Progenitor cell of endocrine pancreas (in vitro differentiated cells): ENCODE measurements around the gene ASS1. TPM values are rescaled to one million over a fixed set of nuclear protein-coding genes. Genes with fewer than 3 reads are reported as not detected.
A peak's percentile ranks its signal among the peaks of the same experiment; 100 is the strongest.

Experiments
- DNase-seq: peaks from one replicate; pipeline ENCODE4 v3.0.0; 2021; ENCODE audit warnings: low spot score; ENCODE audit not compliant: unreplicated experiment
- H3K27ac Mint-ChIP-seq: 2 replicates; pipeline ENCODE4 v1.8.0; 2021; ENCODE audit warnings: mild to moderate bottlenecking, moderate library complexity, mixed read lengths
- H3K27me3 Mint-ChIP-seq: 2 replicates; pipeline ENCODE4 v1.8.0; 2021; ENCODE audit warnings: mixed read lengths
- H3K36me3 Mint-ChIP-seq: 2 replicates; pipeline ENCODE4 v1.8.0; 2022; ENCODE audit warnings: mixed read lengths; ENCODE audit not compliant: insufficient read depth
- H3K4me1 Mint-ChIP-seq: 2 replicates; pipeline ENCODE4 v1.8.0; 2021; ENCODE audit warnings: low read depth, mixed read lengths
- H3K4me3 Mint-ChIP-seq: 2 replicates; pipeline ENCODE4 v1.8.0; 2021; ENCODE audit warnings: low read depth, mild to moderate bottlenecking, moderate library complexity, mixed read lengths
- H3K9me3 Mint-ChIP-seq: 2 replicates; pipeline ENCODE4 v1.8.0; 2021; ENCODE audit warnings: low read depth, mixed read lengths
- total RNA-seq: library from RNA; stranded (reverse); gene quantifications from 2 replicates; pipeline ENCODE4 v1.2.1, GENCODE V29; 2021
- TF ChIP-seq, protein P1 (sequence below): fragments of 200-600 bp; sonication (generic); IDR thresholded peaks from one replicate; pipeline ENCODE4 v1.5.0; 2021; ENCODE audit warnings: antibody characterized with exemption, mild to moderate bottlenecking; ENCODE audit not compliant: unreplicated experiment

ASS1 gene
- total RNA-seq, 1 donor from 2014 or later = 6.5 TPM

DNA sequence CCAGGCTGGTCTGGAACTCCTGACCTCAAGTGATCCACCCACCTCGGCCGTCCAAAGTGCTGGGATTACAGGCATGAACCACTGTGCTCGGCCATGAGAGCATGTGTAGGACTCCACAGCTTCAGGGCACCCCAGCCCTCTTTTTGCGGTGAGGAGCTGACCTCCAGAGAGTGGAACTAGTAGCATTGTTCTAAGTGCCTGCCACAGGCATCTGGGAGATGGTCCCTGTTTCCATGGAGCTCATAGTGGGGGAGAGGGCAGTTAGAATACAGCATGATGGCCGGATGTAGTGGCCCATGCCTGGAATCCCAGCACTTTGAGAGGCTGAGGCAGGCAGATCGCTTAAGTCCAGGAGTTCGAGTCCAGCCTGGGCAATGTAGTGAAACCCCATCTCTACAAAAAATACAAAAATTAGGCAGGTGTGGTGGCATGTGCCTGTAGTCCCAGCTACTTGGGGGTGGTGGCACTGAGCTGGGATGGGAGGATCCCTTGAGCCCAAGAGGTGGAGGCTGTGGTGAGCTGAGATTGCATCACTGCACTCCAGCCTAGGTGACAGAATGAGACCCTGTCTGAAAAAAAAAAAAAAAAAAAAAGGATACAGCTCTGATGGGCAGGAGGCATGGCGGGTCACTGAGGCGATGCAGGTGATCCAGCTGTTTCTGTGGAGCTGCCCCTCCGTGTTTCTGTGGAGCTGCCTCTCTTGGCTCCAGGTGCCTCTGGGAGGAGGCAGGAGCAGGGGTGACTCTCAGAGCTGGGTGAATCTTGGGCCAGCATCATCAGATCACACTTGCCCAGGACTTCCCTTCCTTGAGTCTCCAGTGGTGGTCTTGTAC, 4.2 kb downstream of the ASS1 start:
- H3K4me1 Mint-ChIP-seq = peaks cover 1% of the 10 kb centered on the region
- H3K9me3 Mint-ChIP-seq = no peaks in the 10 kb centered on the region
- H3K27ac Mint-ChIP-seq = no peak overlapping the region
- no peak overlapping the region for H3K4me3 Mint-ChIP-seq
- TF ChIP-seq, protein P1, sequence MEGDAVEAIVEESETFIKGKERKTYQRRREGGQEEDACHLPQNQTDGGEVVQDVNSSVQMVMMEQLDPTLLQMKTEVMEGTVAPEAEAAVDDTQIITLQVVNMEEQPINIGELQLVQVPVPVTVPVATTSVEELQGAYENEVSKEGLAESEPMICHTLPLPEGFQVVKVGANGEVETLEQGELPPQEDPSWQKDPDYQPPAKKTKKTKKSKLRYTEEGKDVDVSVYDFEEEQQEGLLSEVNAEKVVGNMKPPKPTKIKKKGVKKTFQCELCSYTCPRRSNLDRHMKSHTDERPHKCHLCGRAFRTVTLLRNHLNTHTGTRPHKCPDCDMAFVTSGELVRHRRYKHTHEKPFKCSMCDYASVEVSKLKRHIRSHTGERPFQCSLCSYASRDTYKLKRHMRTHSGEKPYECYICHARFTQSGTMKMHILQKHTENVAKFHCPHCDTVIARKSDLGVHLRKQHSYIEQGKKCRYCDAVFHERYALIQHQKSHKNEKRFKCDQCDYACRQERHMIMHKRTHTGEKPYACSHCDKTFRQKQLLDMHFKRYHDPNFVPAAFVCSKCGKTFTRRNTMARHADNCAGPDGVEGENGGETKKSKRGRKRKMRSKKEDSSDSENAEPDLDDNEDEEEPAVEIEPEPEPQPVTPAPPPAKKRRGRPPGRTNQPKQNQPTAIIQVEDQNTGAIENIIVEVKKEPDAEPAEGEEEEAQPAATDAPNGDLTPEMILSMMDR = no peak
- H3K36me3 Mint-ChIP-seq = no peaks in the 10 kb centered on the region
- H3K27me3 Mint-ChIP-seq = peaks cover 29% of the 10 kb centered on the region
- no peak for DNase-seq

DNA sequence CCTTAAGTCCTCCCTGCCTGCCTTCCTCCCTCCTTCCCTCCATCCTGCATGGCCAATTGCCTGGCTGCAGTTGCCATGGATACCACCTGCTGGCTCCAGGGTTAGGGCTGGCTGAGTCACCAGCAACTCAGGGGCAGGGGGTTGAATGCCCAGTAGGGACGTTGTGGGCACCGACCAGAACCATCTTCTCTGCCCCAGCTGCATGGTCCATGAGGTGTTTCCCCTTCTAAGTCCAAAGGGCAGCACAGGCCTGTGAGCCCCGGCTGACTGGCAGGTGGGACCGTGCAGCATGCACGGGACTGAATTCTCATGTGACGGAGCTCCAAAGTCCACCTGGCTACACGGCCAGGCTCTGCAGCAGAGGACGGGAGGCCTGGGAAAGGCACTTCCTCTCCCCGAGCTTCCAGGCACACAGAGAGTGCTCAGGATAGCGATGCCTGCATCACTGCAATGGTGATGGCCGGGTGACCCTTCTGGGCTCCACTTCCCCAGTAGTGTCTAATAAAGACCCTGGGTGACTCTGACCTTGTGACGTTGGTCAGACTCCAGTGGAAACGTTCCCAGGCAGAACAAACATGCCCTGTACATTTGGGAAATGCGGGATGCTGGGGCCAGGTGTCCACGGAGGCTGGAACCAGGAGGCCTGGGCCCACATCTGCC, 5.7 kb downstream of the ASS1 start:
- H3K4me3 Mint-ChIP-seq = no peak overlapping the region
- TF ChIP-seq, protein P1 = no peak
- no peak for DNase-seq
- no peaks in the 10 kb centered on the region for H3K36me3 Mint-ChIP-seq
- H3K9me3 Mint-ChIP-seq = no peaks in the 10 kb centered on the region
- peaks cover 28% of the 10 kb centered on the region for H3K27me3 Mint-ChIP-seq
- H3K27ac Mint-ChIP-seq = peak overlapping the region; percentile 7
- peaks cover 1% of the 10 kb centered on the region for H3K4me1 Mint-ChIP-seq

DNA sequence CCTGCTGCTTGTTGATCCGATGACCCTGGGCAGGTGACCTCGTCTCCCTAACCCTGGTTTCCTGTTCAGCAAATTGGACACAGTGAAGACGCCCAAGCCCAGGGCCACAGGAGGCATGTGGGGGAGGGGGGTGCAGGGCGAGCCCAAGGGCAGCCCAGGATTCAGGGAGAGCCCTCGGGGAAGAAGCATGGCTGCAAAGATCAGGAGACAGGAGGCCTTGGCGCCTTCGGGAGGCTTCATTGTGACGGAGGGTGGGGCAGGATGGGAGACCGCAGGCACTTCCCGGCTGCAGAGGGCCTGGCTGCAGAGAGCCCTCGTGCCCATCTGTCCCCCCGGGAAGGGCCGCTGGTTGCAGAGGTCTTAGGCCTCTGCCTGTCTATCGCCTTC, 6.2 kb downstream of the ASS1 start:
- Mint-ChIP-seq H3K27me3 (peaks cover 22% of the 10 kb centered on the region), H3K9me3 (no peaks in the 10 kb centered on the region), H3K27ac (no peak overlapping the region), H3K36me3 (no peaks in the 10 kb centered on the region), H3K4me1 (peaks cover 1% of the 10 kb centered on the region), H3K4me3 (no peak overlapping the region)
- TF ChIP-seq, protein P1 = no peak
- DNase-seq = no peak

DNA sequence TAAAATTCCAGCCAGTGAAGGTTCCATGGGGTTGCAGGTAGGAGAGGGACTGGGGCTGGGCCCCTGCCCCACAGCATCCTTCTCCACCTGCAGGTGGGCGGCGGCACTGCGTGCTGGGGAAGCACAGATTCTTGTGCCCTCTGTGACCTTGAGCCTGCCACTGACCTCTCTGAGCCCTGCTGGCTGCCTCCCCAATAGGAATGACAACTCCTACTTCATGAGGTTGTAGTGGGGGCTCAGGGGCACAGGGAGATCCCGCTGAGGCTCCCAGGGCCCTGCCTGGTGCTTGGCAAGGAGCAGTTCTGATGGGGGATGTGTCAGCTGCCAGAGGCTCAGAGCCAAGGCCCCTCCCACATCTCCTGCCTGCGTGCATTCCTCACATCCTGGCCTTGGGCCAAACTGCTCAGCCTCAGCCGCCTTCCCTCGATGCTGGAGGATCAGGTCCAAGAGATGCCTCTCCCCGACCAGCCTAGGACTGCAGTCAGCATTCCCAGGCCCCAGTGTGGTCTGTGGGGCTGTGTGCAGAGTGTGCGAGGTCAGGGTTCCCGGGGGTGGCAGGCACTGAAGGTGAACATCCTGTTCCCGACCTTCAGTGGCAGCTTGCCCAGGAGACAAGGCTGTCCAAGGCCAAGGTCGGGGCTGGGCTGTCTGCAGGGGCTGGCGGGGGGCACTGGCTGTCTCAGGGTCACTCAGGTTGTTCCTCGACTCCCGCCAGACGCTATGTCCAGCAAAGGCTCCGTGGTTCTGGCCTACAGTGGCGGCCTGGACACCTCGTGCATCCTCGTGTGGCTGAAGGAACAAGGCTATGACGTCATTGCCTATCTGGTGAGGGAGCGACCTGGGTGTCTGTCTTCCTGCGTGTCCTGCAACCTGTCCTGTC, 7.0 kb downstream of the ASS1 start:
- Mint-ChIP-seq H3K27ac (no peak overlapping the region), H3K27me3 (peaks cover 15% of the 10 kb centered on the region), H3K9me3 (no peaks in the 10 kb centered on the region), H3K4me1 (peaks cover 1% of the 10 kb centered on the region), H3K4me3 (no peak overlapping the region), H3K36me3 (no peaks in the 10 kb centered on the region)
- no peak for DNase-seq
- TF ChIP-seq, protein P1 = peak; percentile 54

DNA sequence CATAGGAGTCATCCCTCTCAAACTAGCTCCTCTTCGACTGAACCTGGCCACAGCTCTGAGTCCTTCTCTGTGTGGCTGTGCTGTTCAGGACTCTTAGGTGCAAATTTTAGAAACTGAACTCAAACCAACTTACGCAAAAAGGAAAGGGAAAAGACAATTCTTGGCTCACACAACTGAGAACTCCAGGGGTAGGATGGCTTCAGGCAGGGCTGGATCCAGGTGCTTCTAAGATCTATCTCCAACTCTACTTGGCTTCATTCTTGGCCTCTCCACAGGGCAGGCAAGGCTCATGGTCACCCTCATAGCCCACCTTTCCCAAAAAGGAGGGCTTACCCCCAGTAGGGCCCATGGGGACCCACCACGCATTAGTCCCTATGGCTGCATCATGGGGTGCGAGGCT, 8.1 kb downstream of the ASS1 start:
- H3K36me3 Mint-ChIP-seq = no peaks in the 10 kb centered on the region
- no peaks in the 10 kb centered on the region for H3K9me3 Mint-ChIP-seq
- no peak overlapping the region for H3K4me3 Mint-ChIP-seq
- no peaks in the 10 kb centered on the region for H3K4me1 Mint-ChIP-seq
- TF ChIP-seq, protein P1 = no peak
- DNase-seq = no peak
- peaks cover 7% of the 10 kb centered on the region for H3K27me3 Mint-ChIP-seq
- H3K27ac Mint-ChIP-seq = no peak overlapping the region
